ENCODE measurements around the gene REXO1. TPM values are rescaled to one million over a fixed set of nuclear protein-coding genes. Genes with fewer than 3 reads are reported as not detected.
A peak's percentile ranks its signal among the peaks of the same experiment; 100 is the strongest.

The REXO1 gene
- total and polyA plus RNA-seq, 9 of the 15 experiments (the other 6 are each of a cell fraction or from before 2014, with no cell fraction given), result 0.04 to 63.3 (median 15.8) TPM

- TF ChIP-seq ATF6 (CRISPR knock-in tag; IDR thresholded peaks at IDR 0.05), result 0 out of 2 replicates have a peak, but pooled peaks have one; percentile 18
- no peak for TF ChIP-seq MCM7 (IDR thresholded peaks at IDR 0.05)
- peak; percentile 51 for TF ChIP-seq ZFX (CRISPR knock-in tag; IDR thresholded peaks at IDR 0.05)
- no peak for TF ChIP-seq ZC3H8 (IDR thresholded peaks at IDR 0.05)
- peak; percentile 49 for TF ChIP-seq MYC (IDR thresholded peaks at IDR 0.05; ENCODE audit: low read depth, low read length)
- no peak for TF ChIP-seq MYC (CRISPR knock-in tag; IDR thresholded peaks at IDR 0.05; ENCODE audit: borderline replicate concordance, low read depth)
- no peak for TF ChIP-seq HINFP (tag; conservative IDR thresholded peaks at IDR 0.05; ENCODE audit: low read depth)
- 0 out of 2 replicates have a peak, but pooled peaks have one; percentile 17 for TF ChIP-seq ZNF174 (CRISPR knock-in tag; IDR thresholded peaks at IDR 0.05)
- TF ChIP-seq RCOR1 (IDR thresholded peaks at IDR 0.05; ENCODE audit: borderline replicate concordance in 1 of 2, low read depth in 2 of 2, low read length in 2 of 2), result 0 out of 4 replicates have a peak, but pooled peaks of 1 of the 2 experiments have one; percentile 11
- no peak for TF ChIP-seq EZH2 (IDR thresholded peaks at IDR 0.05; ENCODE audit: borderline replicate concordance, low read depth, low read length)
- no peak for TF ChIP-seq ZZZ3 (IDR thresholded peaks at IDR 0.05)
- peak; percentile 33 for TF ChIP-seq SMC3 (conservative IDR thresholded peaks at IDR 0.05; ENCODE audit: insufficient read depth, low read depth, low read length)
- TF ChIP-seq RBM15 (IDR thresholded peaks at IDR 0.05; ENCODE audit: insufficient read depth, low read length), result no peak
- peak; percentile 64 to 67 for TF ChIP-seq AFF1 (IDR thresholded peaks at IDR 0.05; ENCODE audit: low read depth in 1 of 2, partially characterized antibody in 2 of 2)
- TF ChIP-seq EP400 (IDR thresholded peaks at IDR 0.05), result peak; percentile 56; the same call in 1 of the 2 replicates
- TF ChIP-seq ZNF436 (CRISPR knock-in tag; IDR thresholded peaks at IDR 0.05), result no peak
- TF ChIP-seq ZNF280B (CRISPR knock-in tag; IDR thresholded peaks at IDR 0.05), result no peak
- no peak for TF ChIP-seq ZBTB1 (CRISPR knock-in tag; IDR thresholded peaks at IDR 0.05; ENCODE audit: borderline replicate concordance, low read depth)
Observed at GRCh38 chr19:1848399-1849131, at the start of gene REXO1 (continued).

Measured in K562 (cell line).